B cell (primary cell): ENCODE results near the gene RERE. TPM values are rescaled to one million over a fixed set of nuclear protein-coding genes. Genes with fewer than 3 reads are reported as not detected.

Experiments
- ATAC-seq: fragments of 200-7000 bp; cut with Tn5 transposase; one replicate; pipeline ENCODE4 v1.10.0; 2021; ENCODE audit warnings: low read depth, mild to moderate bottlenecking, moderate number of reproducible peaks, moderate library complexity
- CTCF ChIA-PET: fragments of 350-600 bp; sonication (Branson Sonifier 250); formaldehyde crosslinking; loops from one replicate; lab custom pipeline; 2021; ENCODE audit warnings: antibody characterized with exemption, inconsistent platforms; lab: Charles Lee
- POLR2A ChIA-PET: fragments of 350-600 bp; sonication (Branson Sonifier 250); formaldehyde crosslinking; loops from one replicate; lab custom pipeline; 2021; ENCODE audit warnings: antibody characterized with exemption; lab: Charles Lee
- DNase-seq: peaks from one replicate; pipeline ENCODE4 v3.0.0; 2013
- H2AFZ ChIP-seq: 2 replicates; pipeline ENCODE4 v1.6.1; 2012; ENCODE audit warnings: mild to moderate bottlenecking, low read depth, low read length; ENCODE audit not compliant: insufficient read depth, poor library complexity, severe bottlenecking
- H3K27ac ChIP-seq, 2 donors: 1 replicate in 1 of 2; 2 replicates in 1 of 2; pipeline ENCODE4 v1.5.1; 2012 to 2013; ENCODE audit warnings: low read length in 2 of 2, mild to moderate bottlenecking in 2 of 2, moderate library complexity in 1 of 2
- H3K27me3 ChIP-seq, 4 experiments: fragments of 200-600 bp in 1 of 4; sonication (generic) in 1 of 4; replicated peaks in 1 of 4; 1 replicate in 2 of 4; 2 replicates in 2 of 4; pipeline versions ENCODE4 v1.6.1 to v1.7.0; 2013 to 2016; ENCODE audit warnings: low read length in 3 of 4, mild to moderate bottlenecking in 2 of 4, mixed read lengths in 1 of 4, moderate library complexity in 1 of 4; ENCODE audit not compliant: insufficient read depth in 4 of 4, control insufficient read depth in 3 of 4; ENCODE audit errors: control extremely low read depth in 1 of 4
- H3K36me3 ChIP-seq, 2 experiments: replicated peaks in 1 of 2; 1 replicate in 1 of 2; 2 replicates in 1 of 2; pipeline versions ENCODE4 v1.6.1 to v1.7.1; 2013; ENCODE audit warnings: low read length in 1 of 2; ENCODE audit not compliant: insufficient read depth in 2 of 2, control insufficient read depth in 1 of 2; ENCODE audit errors: control extremely low read depth in 1 of 2, extremely low read depth in 1 of 2
- H3K4me1 ChIP-seq, 2 donors: fragments of 200-600 bp in 1 of 2; sonication (generic) in 1 of 2; 1 replicate in 1 of 2; 2 replicates in 1 of 2; pipeline versions ENCODE4 v1.5.1 to v1.6.1; 2013 to 2017; ENCODE audit warnings: low read length in 2 of 2; ENCODE audit not compliant: control insufficient read depth in 2 of 2, insufficient read depth in 2 of 2
- H3K4me2 ChIP-seq: replicated peaks from 2 replicates; pipeline ENCODE3; 2012; ENCODE audit warnings: mild to moderate bottlenecking, low read depth, low read length; ENCODE audit not compliant: poor library complexity, severe bottlenecking
- H3K4me3 ChIP-seq, 5 experiments: fragments of 200-600 bp in 1 of 5; sonication (generic) in 1 of 5; 1 replicate in 3 of 5; 2 replicates in 2 of 5; pipeline versions ENCODE4 v1.5.1 to v1.7.0; 2011 to 2016; ENCODE audit warnings: low read length in 4 of 5, mild to moderate bottlenecking in 4 of 5, low read depth in 2 of 5, control low read depth in 1 of 5, moderate library complexity in 1 of 5; ENCODE audit not compliant: insufficient read depth in 1 of 5; ENCODE audit errors: control extremely low read depth in 1 of 5, extremely low read depth in 1 of 5
- H3K79me2 ChIP-seq: fragments of 200-600 bp; sonication (generic); one replicate; pipeline ENCODE4 v1.6.0; 2016; ENCODE audit warnings: low read length; ENCODE audit not compliant: control insufficient read depth, insufficient read depth
- H3K9ac ChIP-seq: fragments of 200-600 bp; sonication (generic); 2 replicates; pipeline ENCODE4 v1.6.1; 2017; ENCODE audit warnings: mild to moderate bottlenecking, low read length, moderate library complexity
- H3K9me3 ChIP-seq, 3 donors: one replicate each; pipeline versions ENCODE4 v1.6.1 to v1.7.1; 2013; ENCODE audit warnings: low read length in 2 of 3; ENCODE audit not compliant: control insufficient read depth in 2 of 3, insufficient read depth in 1 of 3; ENCODE audit errors: control extremely low read depth in 1 of 3
- H4K20me1 ChIP-seq: 2 replicates; pipeline ENCODE4 v1.6.0; 2012; ENCODE audit warnings: mild to moderate bottlenecking, low read length; ENCODE audit not compliant: insufficient read depth, control insufficient read depth, poor library complexity, severe bottlenecking
- H3K27ac Mint-ChIP-seq: one replicate; pipeline ENCODE4 v1.8.0; 2021; ENCODE audit warnings: mixed read lengths
- H3K27me3 Mint-ChIP-seq: one replicate; pipeline ENCODE4 v1.8.0; 2021; ENCODE audit warnings: mixed read lengths
- H3K4me1 Mint-ChIP-seq: one replicate; pipeline ENCODE4 v1.8.0; 2021; ENCODE audit warnings: mixed read lengths
- H3K4me3 Mint-ChIP-seq: one replicate; pipeline ENCODE4 v1.8.0; 2021; ENCODE audit warnings: mixed read lengths
- H3K9me3 Mint-ChIP-seq: one replicate; pipeline ENCODE4 v1.8.0; 2022; ENCODE audit warnings: mixed read lengths; ENCODE audit not compliant: insufficient read depth
- CTCF ChIP-seq: fragments of 200-600 bp; IDR thresholded peaks from one replicate; pipeline ENCODE4 v1.8.0; 2022; ENCODE audit warnings: antibody characterized with exemption, mild to moderate bottlenecking
- EZH2 ChIP-seq: IDR thresholded peaks from 2 replicates; pipeline ENCODE4 v1.6.1; 2012; ENCODE audit warnings: borderline replicate concordance, low read depth, mild to moderate bottlenecking, moderate library complexity, low read length; ENCODE audit not compliant: insufficient read depth, poor library complexity, severe bottlenecking
- WGBS: methylation state at CpG from one replicate; pipeline ENCODE4 v1.1.5; 2013; ENCODE audit warnings: missing lambda C conversion rate; ENCODE audit not compliant: insufficient coverage; 5-methylcytosine and 5-hydroxymethylcytosine counted together
- intact Hi-C: fragments of 100-400 bp; cut with micrococcal nuclease; formaldehyde crosslinking; loops from one replicate; pipeline ENCODE4 v1.10.0; 2022
- polyA plus RNA-seq: library from polyadenylated mRNA; depleted of rRNA; stranded (reverse); fragments of >200 nt; gene quantifications from 2 replicates; pipeline ENCODE4 v1.2.3, GENCODE V29; 2012
- total RNA-seq, 2 donors: library from RNA; stranded (reverse); fragments of 120-200 nt in 1 of 2; gene quantifications; 1 replicate in 1 of 2; 2 replicates in 1 of 2; pipeline versions ENCODE4 v1.2.3 to v1.2.4, GENCODE V29; 2013 to 2022

The RERE gene
- total and polyA plus RNA-seq, 2 donors (not counting 1 experiment from before 2014, with no cell fraction given) = 27.3 to 132 TPM

GRCh38 chr1:8311068-8311718, 506.2 kb downstream of the RERE start:
- no peak overlapping the region for H3K27ac Mint-ChIP-seq
- POLR2A ChIA-PET = no interaction called here

More at GRCh38 chr1:8311068-8311718, 506.2 kb downstream of the RERE start:
- no peak overlapping the region for H3K4me3 ChIP-seq
- no peaks in the 10 kb centered on the region for H4K20me1 ChIP-seq
- no peaks in the 10 kb centered on the region for H3K36me3 ChIP-seq
- peaks cover 0 to 32% (median 10%) of the 10 kb centered on the region in 4 experiments for H3K27me3 ChIP-seq
- WGBS = no CpG with 5 or more reads among the region's 1 CpG
- H3K27ac ChIP-seq = no peak overlapping the region
- ATAC-seq (no peak), DNase-seq (no peak)
- H3K79me2 ChIP-seq = no peaks in the 10 kb centered on the region
- Mint-ChIP-seq H3K4me3 (no peak overlapping the region), H3K27me3 (peaks cover 30% of the 10 kb centered on the region), H3K4me1 (no peaks in the 10 kb centered on the region), H3K9me3 (peaks cover 2% of the 10 kb centered on the region)
- H3K4me2 ChIP-seq = no peak overlapping the region
- no peak for TF ChIP-seq CTCF
- no peak for TF ChIP-seq EZH2
- H3K9me3 ChIP-seq = no peaks in the 10 kb centered on the region
- no peaks in the 10 kb centered on the region for H3K4me1 ChIP-seq
- CTCF ChIA-PET = interaction anchor here (0.6 to 1.8 kb wide), 3 partner anchors 280 to 296 kb away, joined by 3 to 6 read pairs (median 4); no protein-coding TSS in a partner anchor
- no peak overlapping the region for H2AFZ ChIP-seq
- intact Hi-C loops = no loop called here
- H3K9ac ChIP-seq = no peak overlapping the region
